Ishikawa (cell line): ENCODE data around the gene CTTNBP2.

Experiments used
- CEBPB ChIP-seq: IDR thresholded peaks from 2 replicates; pipeline ENCODE4 v1.6.1; 2012
- CREB1 ChIP-seq: IDR thresholded peaks from 2 replicates; pipeline ENCODE4 v1.6.1; 2012; ENCODE audit warnings: low read depth
- EGR1 ChIP-seq: IDR thresholded peaks from 2 replicates; pipeline ENCODE4 v1.6.1; 2012
- EP300 ChIP-seq: IDR thresholded peaks from 2 replicates; pipeline ENCODE4 v1.6.1; 2012; ENCODE audit warnings: borderline replicate concordance
- FOXM1 ChIP-seq: IDR thresholded peaks from 2 replicates; pipeline ENCODE4 v1.6.1; 2012; ENCODE audit warnings: low read depth, borderline replicate concordance
- MAX ChIP-seq: IDR thresholded peaks from 2 replicates; pipeline ENCODE4 v1.6.1; 2012
- NFIC ChIP-seq: IDR thresholded peaks from 2 replicates; pipeline ENCODE4 v1.6.1; 2012
- RAD21 ChIP-seq: IDR thresholded peaks from 2 replicates; pipeline ENCODE4 v1.6.1; 2012; ENCODE audit warnings: low read depth
- TAF1 ChIP-seq: IDR thresholded peaks from 2 replicates; pipeline ENCODE4 v1.6.1; 2012; ENCODE audit warnings: low read depth, mild to moderate bottlenecking
- TCF12 ChIP-seq: IDR thresholded peaks from 2 replicates; pipeline ENCODE4 v1.6.1; 2012; ENCODE audit warnings: low read depth
- TEAD4 ChIP-seq: IDR thresholded peaks from 2 replicates; pipeline ENCODE4 v1.6.1; 2012
- USF1 ChIP-seq: IDR thresholded peaks from 2 replicates; pipeline ENCODE4 v1.6.1; 2012
- YY1 ChIP-seq: IDR thresholded peaks from 2 replicates; pipeline ENCODE4 v1.6.1; 2012; ENCODE audit warnings: low read depth
- ZBTB7A ChIP-seq: IDR thresholded peaks from 2 replicates; pipeline ENCODE4 v1.6.1; 2012; ENCODE audit warnings: low read depth
- TF ChIP-seq, protein P1 (sequence below): IDR thresholded peaks from 2 replicates; pipeline ENCODE4 v1.6.1; 2012; ENCODE audit warnings: low read depth, mild to moderate bottlenecking

The CTTNBP2 gene

DNA sequence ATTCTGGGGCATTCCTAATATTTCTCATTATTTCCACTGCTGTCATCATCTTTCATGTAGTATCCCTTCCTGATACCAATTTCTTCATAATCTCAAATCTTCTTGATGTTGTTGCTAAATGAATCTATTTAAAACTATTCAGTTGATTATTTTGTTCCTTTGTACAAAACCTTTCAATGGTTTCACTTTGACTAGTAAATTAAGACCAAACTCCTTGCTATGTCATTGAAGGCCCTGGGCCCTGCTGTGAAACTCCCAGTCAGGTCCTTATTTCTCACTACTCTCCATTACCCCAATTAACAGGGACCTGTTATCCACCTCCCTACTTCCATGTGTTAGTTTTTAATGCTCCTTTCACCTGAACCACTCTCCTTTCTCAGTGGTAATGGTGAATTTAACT lies 97.0 kb downstream of the CTTNBP2 start:
- no peak for TF ChIP-seq TCF12
- TF ChIP-seq MAX = no peak
- no peak for TF ChIP-seq TAF1
- TF ChIP-seq EP300 = no peak
- TF ChIP-seq TEAD4 = no peak
- TF ChIP-seq, protein P1, sequence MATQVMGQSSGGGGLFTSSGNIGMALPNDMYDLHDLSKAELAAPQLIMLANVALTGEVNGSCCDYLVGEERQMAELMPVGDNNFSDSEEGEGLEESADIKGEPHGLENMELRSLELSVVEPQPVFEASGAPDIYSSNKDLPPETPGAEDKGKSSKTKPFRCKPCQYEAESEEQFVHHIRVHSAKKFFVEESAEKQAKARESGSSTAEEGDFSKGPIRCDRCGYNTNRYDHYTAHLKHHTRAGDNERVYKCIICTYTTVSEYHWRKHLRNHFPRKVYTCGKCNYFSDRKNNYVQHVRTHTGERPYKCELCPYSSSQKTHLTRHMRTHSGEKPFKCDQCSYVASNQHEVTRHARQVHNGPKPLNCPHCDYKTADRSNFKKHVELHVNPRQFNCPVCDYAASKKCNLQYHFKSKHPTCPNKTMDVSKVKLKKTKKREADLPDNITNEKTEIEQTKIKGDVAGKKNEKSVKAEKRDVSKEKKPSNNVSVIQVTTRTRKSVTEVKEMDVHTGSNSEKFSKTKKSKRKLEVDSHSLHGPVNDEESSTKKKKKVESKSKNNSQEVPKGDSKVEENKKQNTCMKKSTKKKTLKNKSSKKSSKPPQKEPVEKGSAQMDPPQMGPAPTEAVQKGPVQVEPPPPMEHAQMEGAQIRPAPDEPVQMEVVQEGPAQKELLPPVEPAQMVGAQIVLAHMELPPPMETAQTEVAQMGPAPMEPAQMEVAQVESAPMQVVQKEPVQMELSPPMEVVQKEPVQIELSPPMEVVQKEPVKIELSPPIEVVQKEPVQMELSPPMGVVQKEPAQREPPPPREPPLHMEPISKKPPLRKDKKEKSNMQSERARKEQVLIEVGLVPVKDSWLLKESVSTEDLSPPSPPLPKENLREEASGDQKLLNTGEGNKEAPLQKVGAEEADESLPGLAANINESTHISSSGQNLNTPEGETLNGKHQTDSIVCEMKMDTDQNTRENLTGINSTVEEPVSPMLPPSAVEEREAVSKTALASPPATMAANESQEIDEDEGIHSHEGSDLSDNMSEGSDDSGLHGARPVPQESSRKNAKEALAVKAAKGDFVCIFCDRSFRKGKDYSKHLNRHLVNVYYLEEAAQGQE = no peak
- no peak for TF ChIP-seq CREB1
- no peak for TF ChIP-seq USF1
- TF ChIP-seq YY1 = no peak
- no peak for TF ChIP-seq CEBPB
- no peak for TF ChIP-seq FOXM1
- no peak for TF ChIP-seq NFIC
- no peak for TF ChIP-seq EGR1
- TF ChIP-seq RAD21 = no peak

- TF ChIP-seq NFIC (no peak), TCF12 (no peak), RAD21 (no peak), USF1 (no peak), EP300 (no peak), CREB1 (no peak), MAX (no peak), TEAD4 (no peak), YY1 (no peak), EGR1 (no peak), ZBTB7A (no peak), FOXM1 (no peak), TAF1 (no peak), CEBPB (no peak)
- TF ChIP-seq, protein P1 = no peak
These were observed 97.4 kb downstream of the CTTNBP2 start for GRCh38 chr7:117775801-117776200.

- TF ChIP-seq, protein P1 = no peak
- TF ChIP-seq EP300 = no peak
- TF ChIP-seq CEBPB = no peak
- no peak for TF ChIP-seq NFIC
- TF ChIP-seq EGR1 = no peak
- TF ChIP-seq TCF12 = no peak
- TF ChIP-seq YY1 = no peak
- no peak for TF ChIP-seq TAF1
- no peak for TF ChIP-seq MAX
- no peak for TF ChIP-seq RAD21
- TF ChIP-seq FOXM1 = no peak
- TF ChIP-seq CREB1 = no peak
- no peak for TF ChIP-seq ZBTB7A
- no peak for TF ChIP-seq USF1
- TF ChIP-seq TEAD4 = no peak
These were observed 98.3 kb downstream of the CTTNBP2 start for GRCh38 chr7:117774943-117775342.

GRCh38 chr7:117772421-117772820 lies 100.8 kb downstream of the CTTNBP2 start:
- TF ChIP-seq NFIC = no peak
- no peak for TF ChIP-seq RAD21
- no peak for TF ChIP-seq YY1
- no peak for TF ChIP-seq TCF12
- TF ChIP-seq CREB1 = no peak
- no peak for TF ChIP-seq CEBPB
- no peak for TF ChIP-seq FOXM1
